T-cell (primary cell): ENCODE measurements around the gene MACC1. TPM values are rescaled to one million over a fixed set of nuclear protein-coding genes. Genes with fewer than 3 reads are reported as not detected.

ENCODE experiments used
- ATAC-seq, 4 experiments: fragments of 200-7000 bp in 3 of 4; fragments of 150-1000 bp in 1 of 4; cut with Tn5 transposase; replicated peaks in 1 of 4; 1 replicate in 3 of 4; 2 replicates in 1 of 4; pipeline ENCODE4 v1.10.0; 2021; ENCODE audit warnings: moderate library complexity in 3 of 4, mild to moderate bottlenecking in 2 of 4, moderate number of reproducible peaks in 1 of 4
- CTCF ChIA-PET, 2 donors: fragments of 300-600 bp; sonication (Branson Sonifier 250); formaldehyde crosslinking; loops; one replicate each; lab custom pipeline; 2022; ENCODE audit warnings: antibody characterized with exemption in 2 of 2; lab: Charles Lee
- POLR2A ChIA-PET, 2 donors: fragments of 300-600 bp; sonication (Branson Sonifier 250); formaldehyde crosslinking; loops; one replicate each; lab custom pipeline; 2022; ENCODE audit warnings: antibody characterized with exemption in 2 of 2; lab: Charles Lee
- DNase-seq, 35 experiments: peaks; one replicate each; pipeline versions ENCODE4 v3.0.0 to v3.0.0-alpha.2; 2013 to 2023
- H3K27ac ChIP-seq: one replicate; pipeline ENCODE4 v1.5.1; 2013; ENCODE audit warnings: low read length
- H3K27me3 ChIP-seq, 2 experiments: replicated peaks in 1 of 2; 1 replicate in 1 of 2; 2 replicates in 1 of 2; pipeline versions ENCODE4 v1.6.1 to v1.7.0; 2013; ENCODE audit warnings: low read length in 1 of 2, mixed read lengths in 1 of 2; ENCODE audit not compliant: control insufficient read depth in 2 of 2, insufficient read depth in 2 of 2; ENCODE audit errors: extremely low read depth in 1 of 2
- H3K36me3 ChIP-seq, 2 donors: 1 replicate in 1 of 2; 2 replicates in 1 of 2; pipeline versions ENCODE4 v1.6.1 to v1.7.0; 2013; ENCODE audit warnings: low read length in 1 of 2; ENCODE audit not compliant: control insufficient read depth in 2 of 2, insufficient read depth in 1 of 2; ENCODE audit errors: extremely low read depth in 1 of 2
- H3K4me1 ChIP-seq, 2 experiments: 1 replicate in 1 of 2; 2 replicates in 1 of 2; pipeline versions ENCODE4 v1.6.1 to v1.7.0; 2013; ENCODE audit warnings: low read length in 2 of 2, mixed read lengths in 1 of 2; ENCODE audit not compliant: insufficient read depth in 2 of 2, control insufficient read depth in 1 of 2; ENCODE audit errors: extremely low read depth in 1 of 2
- H3K4me3 ChIP-seq, 2 donors: 1 replicate in 1 of 2; 2 replicates in 1 of 2; pipeline versions ENCODE4 v1.5.1 to v1.7.0; 2013; ENCODE audit warnings: mild to moderate bottlenecking in 2 of 2, low read length in 1 of 2, moderate library complexity in 1 of 2; ENCODE audit not compliant: control insufficient read depth in 1 of 2; ENCODE audit errors: extremely low read depth in 1 of 2
- H3K9me3 ChIP-seq: 2 replicates; pipeline ENCODE4 v1.7.0; 2013
- H3K27ac Mint-ChIP-seq, 2 donors: one replicate each; pipeline ENCODE4 v1.8.0; 2020 to 2021; ENCODE audit warnings: mild to moderate bottlenecking in 2 of 2, mixed read lengths in 2 of 2
- H3K27me3 Mint-ChIP-seq, 2 donors: one replicate each; pipeline ENCODE4 v1.8.0; 2021 to 2022; ENCODE audit warnings: mixed read lengths in 2 of 2
- H3K36me3 Mint-ChIP-seq: one replicate; pipeline ENCODE4 v1.8.0; 2021; ENCODE audit warnings: mixed read lengths
- H3K4me1 Mint-ChIP-seq, 3 donors: one replicate each; pipeline ENCODE4 v1.8.0; 2020 to 2022; ENCODE audit warnings: mixed read lengths in 3 of 3, mild to moderate bottlenecking in 1 of 3
- H3K4me3 Mint-ChIP-seq, 3 donors: one replicate each; pipeline ENCODE4 v1.8.0; 2020 to 2022; ENCODE audit warnings: mild to moderate bottlenecking in 3 of 3, mixed read lengths in 3 of 3, moderate library complexity in 3 of 3
- H3K9me3 Mint-ChIP-seq, 3 donors: one replicate each; pipeline ENCODE4 v1.8.0; 2020 to 2022; ENCODE audit warnings: mixed read lengths in 3 of 3
- WGBS: methylation state at CpG from one replicate; pipeline ENCODE4 v1.1.5; 2013; ENCODE audit warnings: missing lambda C conversion rate; ENCODE audit not compliant: insufficient coverage; 5-methylcytosine and 5-hydroxymethylcytosine counted together
- total RNA-seq, 35 experiments: library from RNA in 6 of 35; stranded (reverse) in 6 of 35; fragments of 120-200 nt in 1 of 35; gene quantifications; one replicate each; pipeline versions ENCODE4 v1.2.1 to v1.2.4 and lab custom pipeline; 2013 to 2026

Gene MACC1
- total RNA-seq, 5 donors from 2014 or later (not counting 1 experiment from before 2014, with no cell fraction given), result 0.19 to 0.50 (median 0.39) TPM

DNA sequence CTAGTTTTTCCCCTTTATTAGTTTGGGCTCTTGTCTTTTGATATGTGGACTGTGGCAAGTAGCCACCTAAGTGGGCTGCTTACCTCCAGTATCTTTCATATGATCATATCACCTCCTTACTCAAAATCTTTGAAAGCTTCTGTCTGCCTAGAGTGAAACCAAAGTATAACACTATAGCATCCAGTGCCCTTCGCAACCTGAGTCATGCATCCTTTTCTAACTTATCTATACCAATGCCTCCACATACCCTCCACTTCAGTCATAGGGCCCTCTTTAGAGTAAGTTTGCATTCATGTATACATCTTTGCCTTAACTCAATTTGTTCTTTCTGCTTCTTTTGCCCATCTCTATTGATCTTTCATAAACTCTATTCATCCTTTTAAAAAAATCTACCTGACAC is 15.7 kb upstream of the MACC1 start:
- Mint-ChIP-seq H3K4me1 (no peaks in the 10 kb centered on the region), H3K9me3 (no peaks in the 10 kb centered on the region), H3K4me3 (no peak overlapping the region), H3K27me3 (peaks cover 0 to 4% of the 10 kb centered on the region in 2 donors), H3K36me3 (no peaks in the 10 kb centered on the region), H3K27ac (no peak overlapping the region)
- H3K27ac ChIP-seq, result no peak overlapping the region
- ATAC-seq, result no peak
- CTCF ChIA-PET, result interaction anchor here in 1 of 2 donors (1.0 kb wide), 1 partner anchor 11 kb away, joined by 3 read pairs; no protein-coding TSS in a partner anchor
- H3K27me3 ChIP-seq, result no peaks in the 10 kb centered on the region
- WGBS, result no CpG with 5 or more reads among the region's 1 CpG
- POLR2A ChIA-PET, result no interaction called here
- no peak overlapping the region for H3K4me3 ChIP-seq
- H3K36me3 ChIP-seq, result no peaks in the 10 kb centered on the region
- no peak for DNase-seq
- H3K9me3 ChIP-seq, result no peaks in the 10 kb centered on the region
- H3K4me1 ChIP-seq, result no peaks in the 10 kb centered on the region

DNA sequence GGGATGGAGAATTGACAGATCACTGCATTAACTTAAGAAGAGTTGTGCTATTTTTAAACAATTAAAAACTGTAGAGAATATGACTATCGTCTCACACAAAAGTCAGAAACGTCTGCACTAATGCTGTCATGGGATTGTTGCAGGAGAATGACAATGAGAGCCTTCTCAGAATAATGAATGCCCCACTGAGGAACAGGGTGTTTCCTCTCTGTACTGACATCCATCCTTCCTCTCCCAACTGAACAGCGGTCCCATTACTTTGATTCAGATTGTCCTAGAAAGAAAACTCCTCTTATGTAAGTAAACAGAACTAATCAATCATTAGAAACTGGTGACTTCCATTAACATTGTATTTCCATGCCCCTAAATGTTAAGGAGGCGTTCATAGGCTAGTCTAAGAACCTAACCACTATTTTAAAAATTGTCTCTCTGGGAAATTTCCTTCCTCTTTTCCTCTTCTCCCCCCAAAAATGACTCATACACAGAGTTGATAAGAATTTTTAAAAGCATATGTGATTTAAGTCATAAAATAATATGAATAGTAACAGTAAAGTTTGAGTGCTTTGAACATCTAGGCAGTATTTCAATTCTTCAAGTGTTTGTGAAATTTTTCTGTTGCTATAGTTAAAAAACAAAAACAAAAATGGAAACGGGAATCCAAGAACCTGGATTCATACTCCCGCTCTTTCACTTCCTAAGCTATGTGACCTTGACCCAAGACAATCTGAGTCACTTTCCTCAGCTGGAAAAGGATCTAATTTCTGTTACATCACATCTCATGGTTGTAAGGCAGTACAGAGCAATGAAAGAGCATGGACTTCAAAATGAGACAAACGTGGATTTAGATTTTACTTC is 12.7 kb upstream of the MACC1 start:
- Histone ChIP-seq H3K27me3 (no peaks in the 10 kb centered on the region), H3K9me3 (no peaks in the 10 kb centered on the region), H3K27ac (no peak overlapping the region), H3K4me3 (no peak overlapping the region), H3K4me1 (no peaks in the 10 kb centered on the region), H3K36me3 (no peaks in the 10 kb centered on the region)
- ChIA-PET POLR2A (interaction anchor here in 1 of 2 donors (0.5 kb wide), 1 partner anchor 398 kb away, joined by 3 read pairs; no protein-coding TSS in a partner anchor), CTCF (no interaction called here)
- H3K36me3 Mint-ChIP-seq, result no peaks in the 10 kb centered on the region
- no peak overlapping the region for H3K27ac Mint-ChIP-seq
- no peak overlapping the region for H3K4me3 Mint-ChIP-seq
- DNase-seq (no peak), ATAC-seq (no peak)
- no peaks in the 10 kb centered on the region for H3K9me3 Mint-ChIP-seq
- H3K27me3 Mint-ChIP-seq, result peaks cover 0 to 6% of the 10 kb centered on the region in 2 donors
- no peaks in the 10 kb centered on the region for H3K4me1 Mint-ChIP-seq
- WGBS, result no CpG with 5 or more reads among the region's 7 CpGs

- Histone ChIP-seq H3K27me3 (no peaks in the 10 kb centered on the region), H3K4me3 (no peak overlapping the region), H3K4me1 (no peaks in the 10 kb centered on the region), H3K27ac (no peak overlapping the region), H3K9me3 (no peaks in the 10 kb centered on the region), H3K36me3 (no peaks in the 10 kb centered on the region)
- no peaks in the 10 kb centered on the region for H3K36me3 Mint-ChIP-seq
- WGBS, result 72% methylated on average over 2 of the region's 3 CpGs
- DNase-seq (no peak), ATAC-seq (no peak)
- CTCF ChIA-PET, result no interaction called here
- no peak overlapping the region for H3K4me3 Mint-ChIP-seq
- POLR2A ChIA-PET, result no interaction called here
- peaks cover 0 to 6% of the 10 kb centered on the region in 2 donors for H3K27me3 Mint-ChIP-seq
- no peaks in the 10 kb centered on the region for H3K9me3 Mint-ChIP-seq
- H3K4me1 Mint-ChIP-seq, result no peaks in the 10 kb centered on the region
- no peak overlapping the region for H3K27ac Mint-ChIP-seq
Measured at GRCh38 chr7:20229081-20229480, 11.9 kb upstream of the MACC1 start.

DNA sequence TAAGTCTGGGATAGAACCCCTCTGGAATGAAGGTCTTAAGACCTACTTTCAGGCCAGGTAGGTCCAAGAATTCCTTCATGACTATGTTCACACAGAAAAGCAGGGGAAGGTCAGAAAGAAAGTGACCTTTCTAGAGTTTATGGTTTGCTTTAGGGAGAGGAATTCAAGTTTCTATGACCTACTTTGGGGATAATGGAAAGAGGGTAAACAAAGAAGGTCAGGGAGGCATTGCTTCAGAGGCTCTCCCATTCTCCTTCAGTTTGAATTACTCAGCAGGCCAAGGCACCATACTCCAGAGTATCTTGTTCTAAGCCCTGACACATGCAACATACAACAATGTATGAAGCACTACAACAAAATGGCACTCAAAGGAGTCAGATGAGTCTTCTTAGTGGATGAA is 11.5 kb upstream of the MACC1 start:
- no peak for DNase-seq
- Histone ChIP-seq H3K4me1 (no peaks in the 10 kb centered on the region), H3K9me3 (no peaks in the 10 kb centered on the region), H3K4me3 (no peak overlapping the region), H3K36me3 (no peaks in the 10 kb centered on the region), H3K27ac (no peak overlapping the region), H3K27me3 (no peaks in the 10 kb centered on the region)
- no peak overlapping the region for H3K4me3 Mint-ChIP-seq
- POLR2A ChIA-PET, result no interaction called here
- peaks cover 0 to 6% of the 10 kb centered on the region in 2 donors for H3K27me3 Mint-ChIP-seq
- no peaks in the 10 kb centered on the region for H3K4me1 Mint-ChIP-seq
- no peak for ATAC-seq
- H3K9me3 Mint-ChIP-seq, result no peaks in the 10 kb centered on the region
- H3K36me3 Mint-ChIP-seq, result no peaks in the 10 kb centered on the region
- CTCF ChIA-PET, result no interaction called here
- H3K27ac Mint-ChIP-seq, result no peak overlapping the region

DNA sequence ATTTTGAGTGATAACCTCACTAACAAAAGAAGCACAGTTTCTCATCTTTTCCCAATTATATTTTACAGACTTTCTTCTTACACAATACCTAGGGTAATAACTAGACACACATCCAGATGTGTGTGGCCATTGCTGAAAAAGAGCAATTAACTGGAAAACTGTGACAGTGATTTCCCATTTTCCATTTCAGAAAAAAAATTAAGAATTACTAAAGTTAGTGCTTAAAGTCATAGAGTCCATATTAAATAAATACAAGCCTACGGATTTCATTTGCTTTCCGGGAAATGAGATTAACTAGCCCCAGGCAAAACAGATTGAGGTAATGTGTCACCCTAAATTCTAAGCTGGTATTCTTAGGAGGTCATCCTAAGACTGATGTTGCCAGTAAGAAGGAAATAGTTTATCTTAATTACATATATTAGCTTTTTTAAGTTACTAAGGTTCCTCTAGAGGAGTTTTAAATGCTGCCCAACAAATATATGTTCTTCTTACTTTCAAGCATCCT is 10.2 kb upstream of the MACC1 start:
- peaks cover 2 to 6% of the 10 kb centered on the region in 2 donors for H3K27me3 Mint-ChIP-seq
- no peak overlapping the region for H3K4me3 Mint-ChIP-seq
- H3K27me3 ChIP-seq, result no peaks in the 10 kb centered on the region
- H3K4me1 ChIP-seq, result no peaks in the 10 kb centered on the region
- no peak overlapping the region for H3K4me3 ChIP-seq
- no peaks in the 10 kb centered on the region for H3K36me3 Mint-ChIP-seq
- no peaks in the 10 kb centered on the region for H3K36me3 ChIP-seq
- no peak for ATAC-seq
- H3K9me3 Mint-ChIP-seq, result no peaks in the 10 kb centered on the region
- no peaks in the 10 kb centered on the region for H3K4me1 Mint-ChIP-seq
- no peaks in the 10 kb centered on the region for H3K9me3 ChIP-seq
- WGBS, result no CpG with 5 or more reads among the region's 2 CpGs
- ChIA-PET CTCF (no interaction called here), POLR2A (no interaction called here)
- H3K27ac Mint-ChIP-seq, result no peak overlapping the region
- DNase-seq, result no peak
- no peak overlapping the region for H3K27ac ChIP-seq

DNA sequence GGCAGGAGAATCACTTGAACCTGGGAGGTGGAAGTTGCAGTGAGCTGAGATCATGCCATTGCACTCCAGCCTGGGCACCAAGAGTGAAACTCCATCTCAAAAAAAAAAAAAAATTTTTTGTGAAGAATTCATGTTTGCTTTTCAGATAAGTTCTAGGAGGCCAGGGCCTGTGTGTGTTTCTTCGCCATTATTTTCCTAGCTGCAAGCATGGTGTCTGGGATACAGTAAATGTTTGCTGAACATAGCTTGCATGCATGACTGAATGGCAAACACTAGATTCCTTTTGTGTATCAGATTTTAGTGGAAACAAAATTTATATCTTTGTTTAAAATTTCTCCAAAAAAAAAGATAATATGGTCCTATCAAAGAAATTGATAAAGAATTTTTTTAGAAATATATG is 9.7 kb upstream of the MACC1 start:
- Histone ChIP-seq H3K36me3 (no peaks in the 10 kb centered on the region), H3K27me3 (no peaks in the 10 kb centered on the region), H3K4me3 (no peak overlapping the region), H3K9me3 (no peaks in the 10 kb centered on the region), H3K4me1 (no peaks in the 10 kb centered on the region), H3K27ac (no peak overlapping the region)
- H3K9me3 Mint-ChIP-seq, result no peaks in the 10 kb centered on the region
- no peaks in the 10 kb centered on the region for H3K36me3 Mint-ChIP-seq
- 60% methylated on average over 1 of the region's 1 CpG for WGBS
- ChIA-PET CTCF (no interaction called here), POLR2A (interaction anchor here in 1 of 2 donors (0.6 kb wide), 1 partner anchor 1344 kb away, joined by 3 read pairs; no protein-coding TSS in a partner anchor)
- H3K27ac Mint-ChIP-seq, result no peak overlapping the region
- H3K4me1 Mint-ChIP-seq, result no peaks in the 10 kb centered on the region
- ATAC-seq, result no peak
- H3K27me3 Mint-ChIP-seq, result peaks cover 2 to 6% of the 10 kb centered on the region in 2 donors
- DNase-seq, result no peak
- H3K4me3 Mint-ChIP-seq, result no peak overlapping the region
